HL-60 (cell line): ENCODE data around the gene CGB7.

Source experiments
- CTCF ChIP-seq: IDR thresholded peaks from one replicate; pipeline ENCODE4 v1.5.1; 2011; ENCODE audit warnings: low read length, control low read depth, inconsistent platforms; ENCODE audit not compliant: insufficient read depth
- GABPA ChIP-seq: IDR thresholded peaks from 2 replicates; pipeline ENCODE4 v1.6.1; 2012; ENCODE audit warnings: low read depth
- POLR2AphosphoS5 ChIP-seq: IDR thresholded peaks from 2 replicates; pipeline ENCODE4 v1.6.1; 2012; ENCODE audit warnings: low read depth

- TF ChIP-seq CTCF (no peak), GABPA (no peak), POLR2AphosphoS5 (no peak)
Observed at GRCh38 chr19:49101160-49101559, 43.6 kb upstream of the CGB7 start.
